Stimulated activated CD4-positive, alpha-beta T cell treated with anti-CD3 and anti-CD28 coated beads, TNF-alpha, amount 100 ng/mL, for 4 hours (primary cell): Measurements from ENCODE around the gene PYROXD2.

Experiments used
- DNase-seq, 3 experiments: peaks; one replicate each; pipeline ENCODE4 v3.0.0-alpha.2; 2020; ENCODE audit warnings: low read depth in 3 of 3

Gene PYROXD2

GRCh38 chr10:98435178-98435577, 20.2 kb upstream of the PYROXD2 start:
- no peak for DNase-seq

- no peak for DNase-seq
Observed at GRCh38 chr10:98433881-98434732, 19.1 kb upstream of the PYROXD2 start.

GRCh38 chr10:98433371-98433770, 18.4 kb upstream of the PYROXD2 start:
- no peak for DNase-seq

GRCh38 chr10:98432330-98432729, 17.3 kb upstream of the PYROXD2 start:
- DNase-seq = no peak

- DNase-seq = no peak
Observed at GRCh38 chr10:98431016-98431415, 16.0 kb upstream of the PYROXD2 start.

GRCh38 chr10:98430427-98430826, 15.4 kb upstream of the PYROXD2 start:
- DNase-seq = no peak

GRCh38 chr10:98429320-98430072, 14.5 kb upstream of the PYROXD2 start:
- no peak for DNase-seq

- DNase-seq = no peak
Observed at GRCh38 chr10:98427011-98427515, 12.1 kb upstream of the PYROXD2 start.

- no peak for DNase-seq
Observed at GRCh38 chr10:98425511-98426352, 10.8 kb upstream of the PYROXD2 start.

GRCh38 chr10:98424295-98425254, 9.6 kb upstream of the PYROXD2 start:
- DNase-seq = no peak

GRCh38 chr10:98423691-98424120, 8.7 kb upstream of the PYROXD2 start:
- DNase-seq = no peak

- DNase-seq = no peak
Observed at GRCh38 chr10:98422182-98422581, 7.2 kb upstream of the PYROXD2 start.

- no peak for DNase-seq
Observed at GRCh38 chr10:98420786-98421185, 5.8 kb upstream of the PYROXD2 start.

GRCh38 chr10:98419469-98420261, 4.7 kb upstream of the PYROXD2 start:
- no peak for DNase-seq

- no peak for DNase-seq
Observed at GRCh38 chr10:98418665-98419468, 3.9 kb upstream of the PYROXD2 start.

GRCh38 chr10:98417973-98418664, 3.1 kb upstream of the PYROXD2 start:
- DNase-seq = no peak

- no peak for DNase-seq
Observed at GRCh38 chr10:98417481-98417959, 2.5 kb upstream of the PYROXD2 start.
